Astrocyte (in vitro differentiated cells and primary cell): ENCODE results near the gene GALNT6.

Experiments
- EZH2 ChIP-seq: IDR thresholded peaks from 2 replicates; pipeline ENCODE4 v1.6.1; 2012; ENCODE audit warnings: mild to moderate bottlenecking, low read length, inconsistent platforms; ENCODE audit not compliant: insufficient read depth
- TF ChIP-seq, protein P1 (sequence below): IDR thresholded peaks from 2 replicates; pipeline ENCODE4 v1.5.1; 2011; ENCODE audit warnings: low read depth, mild to moderate bottlenecking, inconsistent platforms, low read length, moderate library complexity; ENCODE audit not compliant: insufficient read depth

DNA sequence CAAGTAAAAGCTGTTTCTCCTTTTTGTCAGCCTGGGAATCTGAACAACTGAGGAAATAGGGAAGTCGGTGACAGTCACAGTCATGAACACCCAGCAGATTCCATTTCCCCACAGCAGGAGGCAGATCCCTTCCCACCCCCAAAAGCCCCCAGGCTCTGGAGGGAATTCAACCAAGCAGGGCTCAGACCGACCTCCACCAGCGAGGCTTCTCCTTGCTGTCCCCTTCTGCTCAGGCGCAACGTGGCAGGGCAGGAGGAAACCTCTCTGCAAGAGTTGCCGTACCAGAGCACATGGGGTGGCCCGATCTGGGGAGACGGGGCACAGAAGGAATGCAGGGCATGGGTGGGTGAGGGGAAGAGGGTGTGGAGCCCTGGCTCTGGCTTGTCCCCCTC is 319 bp downstream of the GALNT6 start:
- TF ChIP-seq, protein P1, sequence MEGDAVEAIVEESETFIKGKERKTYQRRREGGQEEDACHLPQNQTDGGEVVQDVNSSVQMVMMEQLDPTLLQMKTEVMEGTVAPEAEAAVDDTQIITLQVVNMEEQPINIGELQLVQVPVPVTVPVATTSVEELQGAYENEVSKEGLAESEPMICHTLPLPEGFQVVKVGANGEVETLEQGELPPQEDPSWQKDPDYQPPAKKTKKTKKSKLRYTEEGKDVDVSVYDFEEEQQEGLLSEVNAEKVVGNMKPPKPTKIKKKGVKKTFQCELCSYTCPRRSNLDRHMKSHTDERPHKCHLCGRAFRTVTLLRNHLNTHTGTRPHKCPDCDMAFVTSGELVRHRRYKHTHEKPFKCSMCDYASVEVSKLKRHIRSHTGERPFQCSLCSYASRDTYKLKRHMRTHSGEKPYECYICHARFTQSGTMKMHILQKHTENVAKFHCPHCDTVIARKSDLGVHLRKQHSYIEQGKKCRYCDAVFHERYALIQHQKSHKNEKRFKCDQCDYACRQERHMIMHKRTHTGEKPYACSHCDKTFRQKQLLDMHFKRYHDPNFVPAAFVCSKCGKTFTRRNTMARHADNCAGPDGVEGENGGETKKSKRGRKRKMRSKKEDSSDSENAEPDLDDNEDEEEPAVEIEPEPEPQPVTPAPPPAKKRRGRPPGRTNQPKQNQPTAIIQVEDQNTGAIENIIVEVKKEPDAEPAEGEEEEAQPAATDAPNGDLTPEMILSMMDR = no peak
- TF ChIP-seq EZH2 = no peak
